RKO (cell line): ENCODE data around the gene SEMA4D.
A peak's percentile ranks its signal among the peaks of the same experiment; 100 is the strongest.
"Not testable (repeated sequence)": the region's sequence is repeated elsewhere in the genome, so short reads cannot be mapped to it uniquely, and the experiment has no call there.

ENCODE experiments used
- DNase-seq: peaks from one replicate; pipeline ENCODE4 v3.0.0-alpha.2; 2016; ENCODE audit warnings: low spot score

The SEMA4D gene

GRCh38 chr9:89352451-89352850 lies 145.5 kb downstream of the SEMA4D start:
- no peak for DNase-seq

- no peak for DNase-seq
Measured at GRCh38 chr9:89351584-89352300, 146.2 kb downstream of the SEMA4D start.

- DNase-seq = no peak
Measured at GRCh38 chr9:89350988-89351557, 146.8 kb downstream of the SEMA4D start.

- DNase-seq = no peak
Measured at GRCh38 chr9:89349607-89350006, 148.3 kb downstream of the SEMA4D start.

- no peak for DNase-seq
Measured at GRCh38 chr9:89347651-89348050, 150.3 kb downstream of the SEMA4D start.

- no peak for DNase-seq
Measured at GRCh38 chr9:89346696-89347095, 151.2 kb downstream of the SEMA4D start.

GRCh38 chr9:89345476-89345875 lies 152.4 kb downstream of the SEMA4D start:
- DNase-seq = no peak

- not testable (repeated sequence) for DNase-seq
Measured at GRCh38 chr9:89343812-89344211, 154.1 kb downstream of the SEMA4D start.

GRCh38 chr9:89342948-89343347 lies 155.0 kb downstream of the SEMA4D start:
- DNase-seq = peak; percentile 61

- no peak for DNase-seq
Measured at GRCh38 chr9:89342213-89342612, 155.7 kb downstream of the SEMA4D start.

- no peak for DNase-seq
Measured at GRCh38 chr9:89340332-89340731, 157.6 kb downstream of the SEMA4D start.

- no peak for DNase-seq
Measured at GRCh38 chr9:89339807-89340206, 158.1 kb downstream of the SEMA4D start.

GRCh38 chr9:89330513-89330912 lies 167.4 kb downstream of the SEMA4D start:
- no peak for DNase-seq

- DNase-seq = no peak
Measured at GRCh38 chr9:89329917-89330316, 168.0 kb downstream of the SEMA4D start.

- DNase-seq = no peak
Measured at GRCh38 chr9:89328064-89328463, 169.8 kb downstream of the SEMA4D start.

GRCh38 chr9:89325733-89326132 lies 172.2 kb downstream of the SEMA4D start:
- no peak for DNase-seq

GRCh38 chr9:89323390-89323789 lies 174.5 kb downstream of the SEMA4D start:
- DNase-seq = no peak

- DNase-seq = peak; percentile 40
Measured at GRCh38 chr9:89319015-89319905, 178.7 kb downstream of the SEMA4D start.

- DNase-seq = peak; percentile 99
Measured at GRCh38 chr9:89318123-89319014, 179.5 kb downstream of the SEMA4D start, which contains the start of gene SECISBP2. Gene SECISBP2 (plus strand): TSS chr9:89318500. CDS start chr9:89318577, 77 bp downstream.

GRCh38 chr9:89317282-89317681 lies 180.6 kb downstream of the SEMA4D start:
- peak; percentile 53 for DNase-seq

GRCh38 chr9:89315482-89315881 lies 182.4 kb downstream of the SEMA4D start:
- peak; percentile 31 for DNase-seq

GRCh38 chr9:89314955-89315354 lies 183.0 kb downstream of the SEMA4D start:
- DNase-seq = peak; percentile 40
